ENCODE results near the gene PRLR. TPM values are rescaled to one million over a fixed set of nuclear protein-coding genes. Genes with fewer than 3 reads are reported as not detected.

The PRLR gene
- total RNA-seq, 3 donors from 2014 or later (not counting 1 experiment from before 2014, with no cell fraction given) = 0.05 to 0.16 (median 0.09) TPM

- ATAC-seq (no peak), DNase-seq (no peak)
- Mint-ChIP-seq H3K27me3 (ENCODE audit: low read depth in 2 of 2) (no peaks in the 10 kb centered on the region), H3K27ac (no peak overlapping the region), H3K4me1 (no peaks in the 10 kb centered on the region), H3K9me3 (peaks cover 2 to 8% of the 10 kb centered on the region in 2 donors), H3K4me3 (no peak overlapping the region), H3K36me3 (no peaks in the 10 kb centered on the region)
- no peak overlapping the region for H3K4me3 ChIP-seq (ENCODE audit: low read length)
- H3K27me3 ChIP-seq (ENCODE audit: control insufficient read depth, insufficient read depth, low read length) = no peaks in the 10 kb centered on the region
- no peak for TF ChIP-seq CTCF (IDR thresholded peaks at IDR 0.05)
- H3K27ac ChIP-seq (ENCODE audit: low read length) = no peak overlapping the region
- intact Hi-C loops (cut with micrococcal nuclease) = no loop called here
- H3K9me3 ChIP-seq (ENCODE audit: control insufficient read depth, insufficient read depth, low read length) = peaks cover 7% of the 10 kb centered on the region
- no peaks in the 10 kb centered on the region for H3K36me3 ChIP-seq (ENCODE audit: control insufficient read depth, insufficient read depth, low read length)
- no CpG with 5 or more reads among the region's 1 CpG for WGBS (ENCODE audit: insufficient coverage)
- H3K4me1 ChIP-seq (ENCODE audit: control insufficient read depth, insufficient read depth, low read length) = no peaks in the 10 kb centered on the region
Observed at GRCh38 chr5:35166043-35166442, 64.2 kb downstream of the PRLR start.

DNA sequence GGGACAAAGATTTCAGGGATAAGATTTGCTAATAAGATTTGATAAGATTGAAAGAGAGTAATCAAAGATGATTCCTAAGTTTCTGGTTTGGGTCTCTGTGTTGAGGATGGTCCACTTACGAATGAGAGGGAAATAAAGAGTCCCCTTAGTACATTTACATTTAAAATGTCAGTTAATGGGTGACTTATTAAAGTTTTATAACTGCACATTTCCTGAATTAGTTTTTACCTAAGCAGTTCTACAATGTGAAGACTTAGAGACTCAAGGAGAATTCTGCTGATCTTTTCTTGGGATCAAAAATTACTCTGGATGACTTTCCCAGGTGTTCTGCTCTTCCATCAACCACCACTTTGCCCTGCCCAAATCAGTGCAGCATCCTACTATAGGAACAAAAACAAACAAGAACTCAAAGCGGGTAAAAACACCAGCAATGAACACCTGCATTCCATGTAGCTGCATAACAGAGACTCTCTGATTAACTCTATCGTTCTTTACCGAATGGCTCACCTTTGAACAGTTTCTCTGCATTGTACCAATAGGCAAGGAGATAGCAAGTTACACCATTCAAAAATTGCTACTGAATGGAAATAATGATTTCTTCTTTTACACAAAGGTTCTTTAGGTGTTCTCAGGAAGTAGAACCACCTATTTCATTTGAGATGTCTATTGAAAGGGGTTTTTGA lies 65.3 kb downstream of the PRLR start:
- H3K36me3 Mint-ChIP-seq = no peaks in the 10 kb centered on the region
- H3K9me3 Mint-ChIP-seq = peaks cover 2 to 8% of the 10 kb centered on the region in 2 donors
- no peak overlapping the region for H3K4me3 Mint-ChIP-seq
- intact Hi-C loops (cut with micrococcal nuclease) = no loop called here
- 99% methylated on average over 3 of the region's 4 CpGs for WGBS (ENCODE audit: insufficient coverage)
- H3K4me1 ChIP-seq (ENCODE audit: control insufficient read depth, insufficient read depth, low read length) = no peaks in the 10 kb centered on the region
- H3K27ac Mint-ChIP-seq = no peak overlapping the region
- no peak overlapping the region for H3K4me3 ChIP-seq (ENCODE audit: low read length)
- DNase-seq (no peak), ATAC-seq (no peak)
- no peak overlapping the region for H3K27ac ChIP-seq (ENCODE audit: low read length)
- H3K27me3 ChIP-seq (ENCODE audit: control insufficient read depth, insufficient read depth, low read length) = no peaks in the 10 kb centered on the region
- no peaks in the 10 kb centered on the region for H3K27me3 Mint-ChIP-seq (ENCODE audit: low read depth in 2 of 2)
- no peak for TF ChIP-seq CTCF (IDR thresholded peaks at IDR 0.05)
- no peaks in the 10 kb centered on the region for H3K4me1 Mint-ChIP-seq
- peaks cover 7% of the 10 kb centered on the region for H3K9me3 ChIP-seq (ENCODE audit: control insufficient read depth, insufficient read depth, low read length)
- H3K36me3 ChIP-seq (ENCODE audit: control insufficient read depth, insufficient read depth, low read length) = no peaks in the 10 kb centered on the region

GRCh38 chr5:35163710-35164033 lies 66.6 kb downstream of the PRLR start:
- DNase-seq (no peak), ATAC-seq (no peak)
- H3K4me3 ChIP-seq (ENCODE audit: low read length) = no peak overlapping the region
- peaks cover 7% of the 10 kb centered on the region for H3K9me3 ChIP-seq (ENCODE audit: control insufficient read depth, insufficient read depth, low read length)
- Mint-ChIP-seq H3K27ac (no peak overlapping the region), H3K36me3 (no peaks in the 10 kb centered on the region), H3K4me3 (no peak overlapping the region), H3K27me3 (ENCODE audit: low read depth in 2 of 2) (no peaks in the 10 kb centered on the region), H3K4me1 (no peaks in the 10 kb centered on the region), H3K9me3 (peaks cover 2 to 8% of the 10 kb centered on the region in 2 donors)
- no peak overlapping the region for H3K27ac ChIP-seq (ENCODE audit: low read length)
- intact Hi-C loops (cut with micrococcal nuclease) = no loop called here
- no peaks in the 10 kb centered on the region for H3K36me3 ChIP-seq (ENCODE audit: control insufficient read depth, insufficient read depth, low read length)
- H3K4me1 ChIP-seq (ENCODE audit: control insufficient read depth, insufficient read depth, low read length) = no peaks in the 10 kb centered on the region
- H3K27me3 ChIP-seq (ENCODE audit: control insufficient read depth, insufficient read depth, low read length) = no peaks in the 10 kb centered on the region
- TF ChIP-seq CTCF (IDR thresholded peaks at IDR 0.05) = no peak

Measured in natural killer cell (primary cell).